BJ (cell line): ENCODE measurements around the gene EVC2. TPM values are rescaled to one million over a fixed set of nuclear protein-coding genes. Genes with fewer than 3 reads are reported as not detected.

Experiments
- CTCF ChIA-PET: fragments of 350-600 bp; formaldehyde crosslinking; extraction: SDS; loops from one replicate; lab custom pipeline; 2021; ENCODE audit warnings: antibody characterized with exemption, inconsistent platforms; lab: Yijun Ruan, JAX
- POLR2A ChIA-PET: fragments of 300-600 bp; sonication (Branson Sonifier 250); formaldehyde crosslinking; extraction: SDS; loops from one replicate; lab custom pipeline; 2021; ENCODE audit warnings: antibody characterized with exemption; lab: Charles Lee
- DNase-seq: peaks from one replicate; pipeline ENCODE4 v3.0.0-alpha.2; 2011; ENCODE audit warnings: low read depth
- H3K27me3 ChIP-seq: 2 replicates; pipeline ENCODE4 v1.6.0; 2011; ENCODE audit warnings: low read length; ENCODE audit not compliant: control insufficient read depth, insufficient read depth
- H3K36me3 ChIP-seq: 2 replicates; pipeline ENCODE4 v1.5.1; 2011; ENCODE audit warnings: low read length; ENCODE audit not compliant: control insufficient read depth, insufficient read depth
- H3K4me3 ChIP-seq: 2 replicates; pipeline ENCODE4 v1.5.1; 2011; ENCODE audit warnings: low read depth, mild to moderate bottlenecking, control low read depth, low read length
- polyA plus RNA-seq: library from polyadenylated mRNA; depleted of rRNA; stranded (reverse); fragments of >200 nt; gene quantifications from 2 replicates; pipeline ENCODE4 v1.2.3, GENCODE V29; 2011
- TF ChIP-seq, protein P1 (sequence below): IDR thresholded peaks from 2 replicates; pipeline ENCODE4 v1.5.1; 2011; ENCODE audit warnings: low read depth, mild to moderate bottlenecking, control low read depth, inconsistent platforms, low read length, moderate library complexity; ENCODE audit not compliant: insufficient read depth

EVC2 gene
- polyA plus RNA-seq, 1 experiment = 2.2 TPM

DNA sequence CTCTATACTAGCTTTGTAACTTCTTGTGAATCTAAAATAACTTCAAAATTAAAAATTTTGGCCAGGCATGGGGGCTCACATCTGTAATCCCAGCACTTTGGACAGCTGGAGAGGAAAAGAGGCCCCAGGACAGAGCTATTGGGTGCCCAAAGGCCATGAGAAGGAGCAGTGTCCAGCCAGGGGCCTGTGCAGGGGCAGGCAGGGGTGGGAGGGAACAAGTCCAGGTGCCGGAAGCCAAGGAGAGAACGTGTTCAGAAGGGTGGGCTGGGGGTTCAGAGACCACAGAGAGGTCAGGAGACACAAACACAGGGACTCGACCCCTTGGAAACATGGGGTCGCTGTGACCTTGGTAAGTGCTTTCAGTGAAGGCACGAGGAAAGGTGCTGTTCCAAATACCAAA is 138.9 kb downstream of the EVC2 start:
- POLR2A ChIA-PET = no interaction called here
- no peak for DNase-seq
- Histone ChIP-seq H3K36me3 (peaks cover 27% of the 10 kb centered on the region), H3K4me3 (no peak overlapping the region), H3K27me3 (no peaks in the 10 kb centered on the region)
- TF ChIP-seq, protein P1, sequence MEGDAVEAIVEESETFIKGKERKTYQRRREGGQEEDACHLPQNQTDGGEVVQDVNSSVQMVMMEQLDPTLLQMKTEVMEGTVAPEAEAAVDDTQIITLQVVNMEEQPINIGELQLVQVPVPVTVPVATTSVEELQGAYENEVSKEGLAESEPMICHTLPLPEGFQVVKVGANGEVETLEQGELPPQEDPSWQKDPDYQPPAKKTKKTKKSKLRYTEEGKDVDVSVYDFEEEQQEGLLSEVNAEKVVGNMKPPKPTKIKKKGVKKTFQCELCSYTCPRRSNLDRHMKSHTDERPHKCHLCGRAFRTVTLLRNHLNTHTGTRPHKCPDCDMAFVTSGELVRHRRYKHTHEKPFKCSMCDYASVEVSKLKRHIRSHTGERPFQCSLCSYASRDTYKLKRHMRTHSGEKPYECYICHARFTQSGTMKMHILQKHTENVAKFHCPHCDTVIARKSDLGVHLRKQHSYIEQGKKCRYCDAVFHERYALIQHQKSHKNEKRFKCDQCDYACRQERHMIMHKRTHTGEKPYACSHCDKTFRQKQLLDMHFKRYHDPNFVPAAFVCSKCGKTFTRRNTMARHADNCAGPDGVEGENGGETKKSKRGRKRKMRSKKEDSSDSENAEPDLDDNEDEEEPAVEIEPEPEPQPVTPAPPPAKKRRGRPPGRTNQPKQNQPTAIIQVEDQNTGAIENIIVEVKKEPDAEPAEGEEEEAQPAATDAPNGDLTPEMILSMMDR = no peak
- CTCF ChIA-PET = interaction anchor here (1.9 kb wide), 1 partner anchor 10 kb away, joined by 4 read pairs; no protein-coding TSS in a partner anchor

DNA sequence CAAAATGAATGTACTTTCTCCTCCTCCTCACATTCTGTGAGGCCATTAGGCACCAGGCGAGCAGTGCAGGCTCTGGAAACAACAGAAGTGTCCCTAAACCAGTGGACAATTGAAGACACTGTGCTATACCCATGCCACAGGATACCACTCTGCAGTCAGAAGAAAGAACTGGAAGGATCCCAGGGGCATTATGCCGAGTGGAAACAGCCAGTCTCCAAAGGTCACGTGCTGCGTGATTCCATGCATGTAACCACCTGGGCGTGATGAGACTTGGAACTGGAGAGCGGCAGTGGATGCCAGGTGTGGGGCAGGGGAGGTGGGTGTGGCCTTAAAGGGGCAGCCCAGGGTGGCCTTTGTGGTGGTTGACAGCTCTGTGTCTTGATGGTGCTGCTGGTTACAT is 139.4 kb downstream of the EVC2 start:
- POLR2A ChIA-PET = no interaction called here
- Histone ChIP-seq H3K27me3 (no peaks in the 10 kb centered on the region), H3K36me3 (peaks cover 24% of the 10 kb centered on the region), H3K4me3 (no peak overlapping the region)
- CTCF ChIA-PET = interaction anchor here (1.9 kb wide), 1 partner anchor 10 kb away, joined by 4 read pairs; no protein-coding TSS in a partner anchor
- DNase-seq = no peak
- TF ChIP-seq, protein P1 = no peak

DNA sequence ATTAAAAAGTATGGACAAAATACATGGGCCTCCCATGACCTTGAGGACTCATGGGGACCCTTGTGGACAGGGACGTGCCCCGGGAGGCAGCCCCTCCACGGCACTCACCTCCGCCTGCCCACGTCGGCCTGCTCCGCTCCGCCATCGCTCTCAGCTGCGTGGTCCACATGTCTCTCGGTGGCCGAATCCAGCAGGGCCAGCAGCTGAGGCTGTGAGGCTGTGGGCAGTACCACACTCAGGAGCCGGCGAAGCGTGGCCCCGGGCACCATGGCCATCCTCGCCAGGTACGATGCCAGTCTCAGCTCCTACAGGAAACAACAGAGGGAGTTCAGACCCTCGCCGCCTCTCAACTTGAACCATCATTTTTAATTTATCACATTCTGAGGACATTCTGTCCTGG is 140.0 kb downstream of the EVC2 start:
- no peak for DNase-seq
- POLR2A ChIA-PET = no interaction called here
- TF ChIP-seq, protein P1 = no peak
- Histone ChIP-seq H3K36me3 (peaks cover 23% of the 10 kb centered on the region), H3K4me3 (no peak overlapping the region), H3K27me3 (no peaks in the 10 kb centered on the region)
- CTCF ChIA-PET = no interaction called here

DNA sequence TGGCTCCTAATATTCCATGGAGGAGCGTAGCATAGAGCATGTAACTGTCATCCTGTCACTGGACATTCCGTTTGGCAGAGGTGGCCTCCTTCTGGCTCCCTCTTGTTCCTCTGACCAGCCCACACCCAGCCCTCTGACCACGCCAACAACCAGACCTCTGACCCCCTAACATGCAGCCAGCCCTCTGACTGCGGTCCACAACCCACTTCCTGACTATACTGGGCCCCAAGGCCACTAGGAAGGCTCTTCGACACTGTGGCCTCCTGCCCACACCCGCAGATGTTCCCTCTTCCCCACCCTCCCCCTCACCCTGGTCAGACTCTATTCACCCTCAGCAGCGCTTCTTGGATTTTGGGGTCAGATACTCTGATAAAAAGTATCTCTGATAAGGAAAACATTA is 141.4 kb downstream of the EVC2 start:
- Histone ChIP-seq H3K27me3 (no peaks in the 10 kb centered on the region), H3K36me3 (peaks cover 24% of the 10 kb centered on the region), H3K4me3 (no peak overlapping the region)
- TF ChIP-seq, protein P1 = no peak
- no peak for DNase-seq
- ChIA-PET POLR2A (no interaction called here), CTCF (no interaction called here)

DNA sequence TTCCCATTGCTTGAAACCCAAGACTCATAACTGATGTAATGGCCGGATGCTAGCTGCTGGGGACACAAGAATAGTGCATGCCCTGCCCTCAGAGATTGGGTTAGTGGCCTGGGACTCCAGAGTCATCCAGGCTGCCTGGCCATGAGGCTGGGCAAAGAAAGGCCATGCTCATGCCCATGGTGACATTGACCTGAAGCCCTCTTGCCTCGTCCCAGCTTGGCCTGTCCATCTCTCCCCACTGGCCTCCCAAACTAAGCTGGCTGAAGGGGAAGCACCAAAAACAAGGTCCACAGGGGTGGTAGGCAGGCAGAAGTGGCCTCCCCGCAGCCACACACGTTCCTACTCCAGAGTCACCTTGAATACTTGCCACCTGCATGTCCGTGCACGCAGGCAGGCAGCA is 141.8 kb downstream of the EVC2 start:
- CTCF ChIA-PET = no interaction called here
- peaks cover 24% of the 10 kb centered on the region for H3K36me3 ChIP-seq
- no peaks in the 10 kb centered on the region for H3K27me3 ChIP-seq
- no peak for DNase-seq
- TF ChIP-seq, protein P1 = no peak
- POLR2A ChIA-PET = no interaction called here
- H3K4me3 ChIP-seq = no peak overlapping the region
